NCI-H128 (cell line): ENCODE measurements around the gene SLC7A14.

ENCODE experiments used
- DNase-seq: peaks from one replicate; lab custom pipeline; 2025; ENCODE audit not compliant: unreplicated experiment; lab: John Stamatoyannopoulos, UW

SLC7A14 gene

DNA sequence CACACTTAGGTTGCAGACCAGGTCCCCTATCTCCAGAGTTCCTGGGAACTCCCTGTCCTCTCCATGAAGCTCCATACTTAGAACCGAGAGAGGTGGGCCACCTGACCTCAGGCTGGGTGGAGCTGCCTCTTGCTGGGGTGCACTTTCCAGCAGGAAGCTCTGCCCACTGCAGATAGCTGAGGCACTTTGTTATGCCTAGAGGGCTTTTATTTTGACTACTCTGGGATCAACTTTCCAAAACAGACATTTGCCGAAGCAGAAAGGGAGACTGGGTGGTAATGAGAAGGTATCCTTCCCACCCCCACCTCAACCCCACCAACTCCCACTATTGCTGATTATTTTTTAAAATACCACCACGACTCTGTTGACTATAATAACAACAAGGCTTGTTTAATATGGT, 112.5 kb downstream of the SLC7A14 start:
- DNase-seq, result no peak

DNA sequence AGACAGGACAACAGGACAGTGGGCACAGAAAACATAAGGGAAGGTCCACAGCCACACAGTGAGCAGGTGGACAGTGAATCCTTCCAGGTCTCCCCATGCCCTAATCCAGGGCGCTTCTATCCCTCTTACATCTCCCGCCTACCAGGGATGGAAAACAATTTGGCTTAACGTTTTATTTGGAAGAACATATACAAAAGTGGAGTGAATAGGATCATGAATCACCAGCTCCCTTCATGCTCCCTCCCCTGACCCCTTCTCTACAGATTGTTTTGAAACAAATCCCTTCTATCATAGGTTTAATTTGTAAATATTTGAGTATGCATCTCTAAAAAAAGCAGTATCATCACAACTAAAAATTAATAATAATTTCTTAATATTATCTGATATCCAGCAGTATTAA, 114.7 kb downstream of the SLC7A14 start:
- DNase-seq, result no peak

DNA sequence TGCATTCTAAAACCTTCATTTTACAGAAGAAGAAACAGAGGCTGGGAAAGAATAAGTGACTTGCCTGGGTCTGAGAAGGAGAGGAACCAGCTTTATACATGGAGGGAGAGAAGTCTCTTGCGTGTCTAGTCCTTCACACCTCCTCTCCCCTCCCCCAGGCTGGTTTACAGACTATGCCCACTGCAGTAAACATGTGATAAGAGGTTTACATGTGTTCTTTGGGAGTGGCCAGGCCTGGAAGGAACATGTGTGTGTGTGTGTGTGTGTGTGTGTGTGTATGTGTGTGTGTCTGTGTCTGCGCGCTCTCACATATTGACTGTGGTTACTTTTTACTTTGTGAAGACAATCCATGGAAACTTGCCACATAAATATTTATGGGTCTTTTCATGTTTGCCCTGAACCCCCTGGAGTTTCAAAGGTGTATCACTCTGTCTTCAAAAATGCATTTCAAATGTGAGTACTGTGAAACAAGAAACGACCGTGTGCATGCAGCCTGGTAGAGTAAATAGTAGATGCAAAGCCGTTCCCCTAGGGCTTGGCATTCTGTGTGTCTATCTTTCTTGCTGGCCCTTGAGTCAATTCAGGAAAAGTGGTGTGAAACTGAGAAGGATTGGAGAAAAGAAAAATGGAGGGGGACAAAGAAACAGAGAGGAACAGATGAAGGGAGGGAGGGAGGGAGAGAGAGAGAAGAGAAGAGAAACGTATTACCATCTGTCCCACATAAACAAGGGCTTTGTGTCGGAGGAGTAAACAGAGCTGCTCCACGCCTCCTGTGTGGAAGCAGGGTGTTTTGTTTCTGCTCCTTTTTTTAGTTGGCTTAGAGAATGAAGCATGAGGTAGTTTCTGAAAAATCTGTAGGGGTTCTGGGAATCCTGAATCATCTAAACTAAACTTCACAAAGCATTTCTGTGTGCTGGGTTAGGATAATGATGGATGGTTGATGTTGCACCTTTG, 115.5 kb downstream of the SLC7A14 start:
- peak; percentile 74 for DNase-seq

DNA sequence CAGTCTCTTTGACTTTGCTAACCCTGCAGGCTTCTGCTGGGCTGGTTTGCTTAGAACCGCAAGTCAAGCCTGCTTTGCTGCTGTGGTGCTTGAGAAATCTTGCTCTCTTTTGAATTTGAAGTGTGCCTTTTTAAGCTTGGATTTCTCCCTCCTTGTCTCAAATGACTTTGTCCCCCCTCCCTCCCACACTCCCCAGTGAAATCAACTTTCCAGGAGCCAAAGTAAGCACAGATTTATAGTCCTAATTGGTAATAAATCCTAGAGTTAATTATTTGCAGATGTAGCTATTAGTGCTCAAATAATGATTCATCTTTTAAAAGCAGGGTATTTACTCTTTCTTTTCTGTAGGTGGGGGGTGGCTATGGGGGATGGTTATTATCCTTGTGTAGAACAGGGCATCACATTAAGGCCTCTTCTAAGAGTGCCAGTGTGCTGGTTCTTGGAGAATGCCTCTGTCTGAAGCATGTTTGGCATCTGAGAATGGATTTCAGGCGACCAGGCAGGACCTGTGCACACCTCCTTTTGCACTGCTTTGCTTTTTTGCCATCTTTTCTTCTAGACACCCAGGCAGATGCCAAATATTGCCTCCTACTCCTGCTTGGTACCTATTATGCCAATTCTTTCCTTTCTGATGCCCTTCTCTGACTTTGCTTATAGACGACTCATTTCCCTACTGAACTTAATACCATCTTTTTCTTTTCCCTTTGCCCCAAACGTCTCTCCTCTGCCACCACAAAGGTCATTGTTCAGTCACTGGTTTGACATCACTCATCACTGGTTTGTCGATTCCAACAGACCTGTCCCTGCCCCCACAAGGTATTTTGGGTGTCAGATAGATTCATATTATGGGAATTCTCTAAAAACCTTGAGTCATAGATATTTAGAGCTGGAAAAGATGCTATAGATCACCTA, 116.5 kb downstream of the SLC7A14 start:
- DNase-seq, result peak; percentile 20

DNA sequence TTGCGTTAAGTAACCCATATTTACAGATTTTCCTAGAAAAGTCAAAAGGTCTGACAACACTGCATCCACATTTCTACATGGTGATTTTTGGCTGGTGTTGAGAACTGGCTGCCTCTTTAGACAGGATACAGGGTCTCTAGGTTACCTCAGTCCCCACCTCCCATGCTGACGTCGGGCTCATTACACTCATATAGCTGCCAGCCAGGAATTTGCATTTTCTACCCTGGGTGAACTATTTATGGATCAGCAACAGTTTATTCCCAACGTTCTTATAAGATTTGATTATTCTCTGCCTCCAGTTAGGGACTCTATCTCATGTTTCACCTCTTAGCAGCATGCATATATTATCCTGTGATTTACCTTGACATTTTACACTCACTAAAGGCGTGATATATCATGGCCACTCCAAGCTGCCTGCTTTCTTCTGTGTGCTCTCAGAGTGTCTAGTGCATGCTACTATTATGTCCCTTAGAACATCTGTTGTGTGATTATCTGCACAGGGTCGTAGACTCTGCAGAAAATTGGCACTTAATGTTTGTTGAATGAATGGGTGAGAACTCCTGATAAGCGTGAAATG, 118.2 kb downstream of the SLC7A14 start:
- no peak for DNase-seq

DNA sequence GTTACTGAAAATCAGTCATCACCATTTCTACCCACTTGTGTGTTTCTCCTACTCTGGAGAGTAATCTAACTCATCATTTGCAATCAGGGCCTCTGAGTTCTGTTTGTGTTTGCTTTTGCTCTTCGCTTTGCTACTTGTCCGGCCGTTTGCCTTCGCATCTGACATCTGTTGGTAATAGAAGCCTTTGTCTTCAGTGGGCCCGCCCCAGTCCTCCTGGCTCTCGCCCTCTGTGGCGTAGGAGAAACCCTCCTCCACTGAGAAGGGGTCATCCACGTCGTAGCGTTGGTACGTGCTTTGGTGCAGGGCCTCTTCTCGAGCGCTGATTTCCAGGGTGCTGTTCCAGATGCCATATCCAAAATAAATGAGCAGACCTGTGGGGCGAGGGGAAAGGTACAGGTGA, 118.9 kb downstream of the SLC7A14 start:
- DNase-seq, result peak; percentile 43

DNA sequence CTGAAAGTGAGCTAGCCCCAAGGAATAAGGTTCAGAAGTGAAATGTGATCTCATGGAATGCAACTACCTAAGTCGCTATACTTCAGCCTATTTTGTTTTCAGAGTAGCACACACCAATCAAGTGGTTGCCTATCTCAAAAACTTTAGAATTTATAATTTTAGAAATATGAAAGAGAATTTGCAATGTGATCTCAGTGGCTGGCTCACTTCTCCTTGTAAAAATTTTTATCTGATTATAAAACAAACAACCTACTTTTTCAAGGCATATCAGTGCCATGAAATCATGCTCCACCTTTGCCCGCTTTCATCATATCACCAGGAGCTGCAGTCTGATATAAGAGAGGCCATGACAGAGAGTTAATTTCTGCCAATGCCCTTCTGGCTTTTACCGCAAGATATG, 119.9 kb downstream of the SLC7A14 start:
- no peak for DNase-seq

DNA sequence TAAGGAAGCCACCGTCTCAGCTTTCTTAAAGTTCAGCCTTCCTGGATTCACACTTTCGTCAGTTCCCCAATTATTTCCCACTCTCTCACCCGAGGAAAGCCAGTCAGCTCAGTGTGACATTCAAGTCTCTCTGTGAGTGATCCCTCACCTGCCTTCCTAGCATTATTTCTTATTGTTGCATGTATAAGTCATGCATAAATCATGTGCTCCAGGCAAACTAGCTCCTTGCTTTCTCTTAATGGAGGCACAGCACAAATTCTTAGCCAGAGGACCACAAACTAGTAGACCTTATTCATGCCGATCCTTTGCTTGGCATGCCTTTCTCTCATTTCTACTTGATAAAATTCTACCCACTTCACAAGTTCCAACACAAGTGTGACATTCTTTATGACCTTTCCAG, 122.9 kb downstream of the SLC7A14 start:
- DNase-seq, result no peak

DNA sequence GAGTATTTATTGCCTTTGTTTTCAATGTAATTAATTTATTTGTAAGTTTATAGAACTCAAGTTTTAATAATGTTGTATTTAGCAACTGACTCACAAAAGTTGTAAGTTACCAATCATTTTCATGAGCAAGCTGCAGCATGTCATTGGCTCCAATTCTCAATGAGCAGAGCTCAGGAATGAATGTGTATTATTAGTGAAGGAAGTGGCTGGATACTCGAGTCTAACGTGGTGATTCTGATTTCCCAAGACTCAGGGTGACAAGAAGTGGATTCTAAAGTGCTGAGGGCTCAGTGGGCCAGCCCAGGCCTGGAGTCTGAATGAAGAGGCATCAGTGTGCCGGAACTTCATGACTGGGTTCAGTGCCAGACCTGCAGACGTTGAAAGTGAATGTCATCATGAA, 127.6 kb downstream of the SLC7A14 start:
- no peak for DNase-seq

DNA sequence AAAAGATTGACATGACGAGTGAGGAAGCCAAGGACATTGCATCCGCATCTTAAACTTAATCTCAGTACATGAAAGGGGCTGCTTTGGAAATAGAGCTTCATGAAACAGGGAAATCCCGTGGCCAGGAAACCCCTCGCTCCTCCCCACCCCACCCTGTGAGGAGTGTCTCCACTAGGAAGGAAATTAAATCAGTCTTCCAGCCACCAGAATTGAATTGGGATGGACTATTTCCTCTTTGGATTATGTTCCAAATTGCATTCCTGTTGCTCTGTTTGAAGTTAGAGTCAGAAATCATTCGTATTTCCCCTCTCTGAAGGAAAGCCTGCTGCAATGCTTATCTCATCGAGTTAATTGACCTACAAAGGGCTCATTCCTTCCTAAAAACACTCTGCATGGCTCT, 131.4 kb downstream of the SLC7A14 start:
- DNase-seq, result no peak

DNA sequence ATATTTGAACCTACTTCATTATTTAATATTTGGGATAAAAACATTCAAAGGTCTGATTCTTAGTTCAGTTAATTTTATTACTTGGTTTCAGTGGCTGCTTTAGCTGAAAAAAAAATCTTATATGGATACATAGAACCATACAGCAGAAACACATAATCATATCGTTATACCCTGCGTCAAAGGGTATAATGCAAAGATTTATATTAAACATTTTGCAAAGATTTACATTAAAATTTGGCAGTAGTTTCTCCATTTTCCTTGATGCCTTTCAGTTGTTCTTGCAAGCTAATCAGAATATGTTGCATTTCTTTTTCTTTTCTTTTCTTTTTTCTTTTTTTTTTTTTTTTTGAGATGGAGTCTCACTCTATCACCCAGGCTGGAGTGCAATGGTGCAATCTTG, 135.8 kb downstream of the SLC7A14 start:
- no peak for DNase-seq

DNA sequence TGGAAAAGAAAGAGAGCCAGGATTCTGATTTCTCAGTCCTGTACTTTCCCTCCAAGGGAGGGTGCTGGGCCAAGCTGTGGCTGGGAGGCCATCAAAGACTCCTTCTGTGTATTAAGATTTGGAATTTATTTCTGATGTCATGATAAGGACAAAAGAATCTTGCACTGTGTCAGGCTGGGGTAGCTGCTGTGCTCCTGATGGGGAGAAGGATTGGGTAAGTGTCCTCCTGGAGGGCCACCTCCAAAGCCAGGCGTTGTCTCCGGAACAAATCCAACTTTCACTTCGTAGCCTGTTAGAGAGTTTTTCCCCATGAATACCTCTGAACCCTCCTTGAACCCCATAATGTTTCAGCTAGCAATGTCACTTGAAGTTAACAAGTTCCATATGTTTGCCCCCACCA, 137.3 kb downstream of the SLC7A14 start:
- DNase-seq, result no peak

DNA sequence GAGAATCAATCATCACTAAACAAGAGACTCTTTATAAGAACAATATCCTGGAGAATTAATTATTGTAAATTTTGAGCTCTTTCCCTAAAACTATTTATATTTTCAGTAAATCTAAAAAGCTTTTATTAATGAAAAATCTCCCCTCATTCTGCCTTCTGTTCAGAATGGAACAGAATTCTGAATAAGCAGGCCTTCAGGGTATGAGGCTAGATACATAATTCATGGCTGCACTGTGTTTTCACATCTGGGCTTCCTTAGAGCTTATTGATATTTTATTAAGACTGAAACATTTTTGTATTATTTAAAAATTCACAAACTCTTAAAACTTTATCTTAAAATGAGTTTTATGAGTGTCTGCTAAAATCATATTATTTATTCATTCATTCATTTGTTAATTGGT, 142.4 kb downstream of the SLC7A14 start:
- no peak for DNase-seq

DNA sequence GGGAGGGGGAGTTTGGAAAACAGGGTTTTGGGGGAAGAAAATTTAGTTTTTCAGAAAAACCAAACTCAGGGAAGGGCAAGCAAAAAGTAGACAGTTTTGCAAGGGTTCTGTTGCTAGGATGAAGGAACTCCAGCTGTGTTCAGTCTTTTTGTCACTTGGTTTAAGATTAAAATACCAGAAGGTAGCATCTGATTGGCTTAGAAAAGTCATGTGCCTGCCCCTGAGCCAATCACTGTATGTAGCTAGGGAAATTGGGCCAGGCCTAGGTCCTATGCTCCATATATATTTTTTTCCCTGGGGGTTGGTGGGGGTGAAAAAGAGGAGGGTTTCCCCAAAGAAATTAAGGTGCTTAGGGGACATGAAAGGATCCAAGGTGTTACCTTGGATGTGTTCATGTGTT, 142.9 kb downstream of the SLC7A14 start:
- DNase-seq, result no peak

DNA sequence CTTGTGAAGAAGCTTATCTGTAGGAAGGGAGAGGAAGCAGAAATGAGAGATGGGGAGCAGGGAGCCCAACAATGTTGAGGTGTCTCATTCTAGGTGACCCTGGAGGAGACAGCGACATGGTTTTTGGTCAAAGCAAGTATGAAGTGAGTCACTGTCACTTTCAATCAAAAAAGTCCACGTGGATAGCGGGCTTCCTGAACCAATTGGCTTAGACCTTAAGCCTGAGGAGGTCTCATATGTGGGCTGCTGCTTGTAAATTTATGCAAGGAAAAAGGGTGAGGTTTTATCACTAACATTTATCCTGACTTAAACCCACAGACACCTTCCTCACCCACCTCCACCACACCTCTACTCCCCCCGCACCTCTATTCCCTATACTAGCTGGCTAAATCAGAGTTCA, 144.5 kb downstream of the SLC7A14 start:
- DNase-seq, result no peak

DNA sequence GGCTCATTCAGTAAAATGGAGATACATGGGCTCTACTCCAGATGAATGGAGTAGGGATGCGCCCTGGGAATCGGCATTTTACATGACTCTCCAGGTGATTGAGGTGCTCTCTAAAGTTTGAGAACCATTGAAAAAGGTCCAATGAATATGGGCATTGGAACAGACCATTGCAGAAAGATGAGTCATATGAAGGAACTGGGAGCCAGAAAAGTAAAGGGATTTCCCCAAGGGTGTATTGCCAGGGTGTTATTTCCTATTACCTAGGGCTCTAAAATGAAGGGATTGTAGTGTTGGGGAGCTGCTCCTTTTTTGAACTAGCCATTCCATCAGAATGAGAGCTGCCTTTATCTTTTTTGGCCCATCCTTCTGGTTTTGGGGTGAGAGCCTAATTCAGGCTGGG, 145.5 kb downstream of the SLC7A14 start:
- no peak for DNase-seq

DNA sequence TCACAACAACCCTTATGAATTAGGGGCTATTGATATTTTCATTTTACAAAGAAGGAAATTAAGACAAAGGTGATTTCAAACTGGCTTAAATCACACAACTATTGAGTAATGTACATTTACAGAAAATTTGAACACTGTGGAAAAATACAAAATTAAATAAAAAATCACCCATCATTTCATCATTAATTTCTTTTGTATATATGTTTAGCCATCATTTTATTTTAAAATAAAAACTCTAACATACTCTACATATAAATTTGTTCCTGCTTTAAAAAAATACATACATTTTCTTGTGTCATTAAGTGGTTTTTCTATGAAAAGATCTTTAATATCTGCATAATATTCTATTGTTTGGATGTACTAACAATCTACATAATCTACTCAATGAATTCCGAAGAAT, 147.0 kb downstream of the SLC7A14 start:
- DNase-seq, result no peak

DNA sequence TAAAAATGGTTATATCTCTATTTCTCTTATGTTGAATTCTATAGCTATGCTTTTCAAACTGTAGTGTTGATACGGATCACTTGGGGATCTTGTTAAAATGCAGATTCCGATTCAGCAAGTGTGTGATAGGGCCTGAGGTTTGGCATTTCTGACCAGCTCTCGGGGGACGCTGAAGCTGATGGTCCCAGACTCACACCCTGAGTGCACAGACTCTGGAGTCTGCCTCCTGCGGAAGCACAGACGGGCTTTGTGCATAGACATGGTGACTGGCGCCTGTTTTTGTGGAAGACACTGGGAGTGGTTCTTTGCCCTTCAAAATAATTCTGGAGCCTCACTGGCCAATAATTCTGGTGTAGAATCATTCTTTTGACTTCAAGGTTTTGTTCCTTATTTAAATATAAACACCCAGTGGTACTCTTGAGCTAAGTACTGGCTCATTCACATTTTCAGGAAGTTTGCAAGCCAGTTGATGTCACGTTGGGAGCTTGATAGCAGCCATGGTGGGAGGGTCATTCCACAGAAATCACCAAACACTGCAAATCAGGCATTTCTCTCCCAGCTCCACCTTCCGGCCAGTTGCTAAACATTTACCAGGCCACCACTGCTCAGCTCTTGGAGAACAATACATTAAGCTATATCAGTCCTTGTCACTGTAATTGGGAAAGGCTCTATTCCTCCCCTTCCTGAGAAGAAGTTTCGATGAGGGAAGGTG, 148.0 kb downstream of the SLC7A14 start:
- no peak for DNase-seq

DNA sequence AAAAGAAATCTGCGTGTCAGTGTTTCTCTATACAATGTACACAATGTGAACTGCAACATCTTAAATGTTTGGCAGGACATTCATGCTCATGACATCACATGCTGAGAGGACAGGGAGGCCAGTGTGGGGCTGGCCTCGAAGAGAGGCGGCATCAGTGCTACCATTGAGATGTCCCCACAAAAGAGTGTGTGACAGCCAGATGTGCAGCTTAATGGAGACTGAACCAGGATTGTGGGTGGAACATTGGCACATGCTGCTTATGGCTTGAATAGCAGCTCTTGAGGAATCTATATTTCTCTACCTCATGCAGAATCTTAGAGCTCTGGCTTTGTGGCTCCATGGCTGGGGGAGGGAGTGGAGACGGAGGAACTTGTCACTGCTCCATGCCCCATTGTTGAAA, 148.7 kb downstream of the SLC7A14 start:
- DNase-seq, result no peak

DNA sequence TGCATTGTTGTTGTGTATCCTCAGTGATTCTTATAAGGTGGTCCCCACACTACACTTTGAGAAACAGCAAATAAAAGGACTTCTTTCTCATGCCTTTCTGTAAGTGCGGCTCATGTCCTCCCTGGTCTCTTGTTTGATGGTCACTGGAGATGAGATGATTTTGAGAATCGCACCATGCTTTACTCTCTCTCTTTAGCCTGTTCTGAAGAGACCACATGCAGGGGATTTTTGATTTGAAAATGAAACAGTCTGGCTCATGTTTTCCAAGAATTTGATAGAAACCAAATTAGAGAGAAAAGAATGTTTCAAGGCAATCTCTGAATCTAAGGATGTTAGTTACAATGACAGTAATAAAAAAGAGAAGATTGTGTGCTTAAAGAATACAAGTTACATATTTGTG, 149.2 kb downstream of the SLC7A14 start:
- no peak for DNase-seq

DNA sequence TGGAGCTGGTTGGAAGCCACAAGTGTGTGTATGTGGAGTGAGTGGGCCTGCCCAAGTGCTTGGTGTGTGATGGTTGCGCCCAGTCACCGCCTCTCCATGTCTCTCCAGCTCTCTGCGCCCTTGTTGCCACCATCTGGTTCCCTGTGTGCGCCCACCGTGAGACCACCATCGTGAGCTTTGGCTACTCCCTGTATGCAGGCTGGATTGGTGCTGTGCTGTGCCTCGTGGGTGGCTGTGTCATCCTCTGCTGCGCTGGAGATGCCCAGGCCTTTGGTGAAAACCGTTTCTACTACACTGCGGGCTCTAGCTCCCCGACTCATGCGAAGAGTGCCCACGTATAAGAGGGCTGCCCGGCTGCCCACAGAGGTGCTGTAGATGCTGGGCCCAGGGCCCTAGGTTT, 153.5 kb downstream of the SLC7A14 start:
- no peak for DNase-seq
